HG02571 (cell line): ENCODE results near the gene PDE4D.

ENCODE experiments used
- ATAC-seq: cut with Tn5 transposase; IDR thresholded peaks from one replicate; pipeline ENCODE4 v1.9.1; 2021; ENCODE audit warnings: mild to moderate bottlenecking, moderate library complexity; ENCODE audit not compliant: unreplicated experiment

The PDE4D gene

DNA sequence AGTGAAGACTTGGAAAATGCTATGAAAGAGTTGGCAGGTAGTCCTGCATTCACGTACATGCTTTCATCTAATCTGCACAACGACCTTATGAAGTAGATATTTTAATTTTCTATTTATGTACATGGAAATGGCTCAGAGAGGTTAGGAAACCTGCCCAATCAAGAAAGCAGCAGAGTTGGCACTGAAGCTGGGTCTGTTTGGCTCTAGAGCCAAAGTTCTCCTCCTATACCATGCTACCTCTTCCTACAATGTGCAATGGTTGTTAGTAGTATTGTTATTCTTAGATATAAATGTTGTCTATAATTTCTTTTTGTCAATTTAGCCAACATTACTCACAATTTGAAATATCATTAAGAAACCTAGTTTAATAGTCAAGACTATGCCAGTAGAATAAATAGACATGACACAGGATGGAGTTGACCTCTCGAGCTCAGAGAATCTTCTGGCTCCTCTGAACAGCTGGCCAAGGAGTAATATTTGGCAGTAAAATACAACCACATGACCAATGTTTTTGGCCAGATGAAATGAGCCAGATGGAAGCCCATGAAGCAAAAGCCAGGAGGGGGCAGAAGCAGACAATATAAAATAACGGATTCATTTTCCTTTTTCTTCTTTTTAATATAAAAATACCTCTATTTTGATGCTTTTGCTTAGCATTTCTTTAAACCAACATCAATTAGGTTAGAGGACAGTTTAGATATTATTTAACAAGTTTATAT lies 542.3 kb downstream of the PDE4D start:
- ATAC-seq = no peak

DNA sequence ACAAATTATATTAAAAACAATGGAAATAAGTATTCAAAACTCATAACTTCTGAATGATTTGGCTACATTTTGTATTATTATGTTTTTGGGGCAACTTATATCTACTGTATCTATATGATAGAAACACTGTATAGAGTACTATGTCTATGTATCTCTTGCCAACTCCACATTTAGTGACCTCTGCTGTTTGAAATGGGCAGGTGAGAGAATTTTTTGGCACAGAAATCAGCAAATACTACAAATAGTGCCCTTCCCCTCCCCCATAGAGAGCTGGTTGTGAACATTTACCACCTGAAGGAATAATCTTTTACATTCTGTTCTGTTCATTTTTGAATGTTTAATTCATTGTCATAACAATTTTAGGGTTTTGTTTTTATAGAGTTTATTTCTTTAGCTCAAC lies 545.3 kb downstream of the PDE4D start:
- ATAC-seq = no peak

DNA sequence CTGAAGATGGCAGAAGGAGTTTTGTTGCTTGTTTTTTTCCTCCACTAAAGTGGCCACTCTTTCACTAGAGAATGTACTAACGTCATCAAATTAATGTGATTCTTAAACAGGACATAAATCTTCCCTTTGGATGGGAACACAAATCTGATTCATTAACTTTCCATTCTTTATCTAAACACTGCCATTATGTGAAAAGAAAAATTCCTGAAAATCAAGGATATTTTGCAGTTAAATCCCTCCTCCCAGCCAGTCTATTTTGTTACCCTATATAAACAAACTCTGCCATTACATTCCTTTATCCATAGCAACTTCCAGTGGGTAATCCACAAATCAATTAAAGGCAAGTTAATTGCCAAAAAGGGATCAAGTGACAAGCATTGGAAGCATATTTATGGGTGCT lies 546.5 kb downstream of the PDE4D start:
- no peak for ATAC-seq

DNA sequence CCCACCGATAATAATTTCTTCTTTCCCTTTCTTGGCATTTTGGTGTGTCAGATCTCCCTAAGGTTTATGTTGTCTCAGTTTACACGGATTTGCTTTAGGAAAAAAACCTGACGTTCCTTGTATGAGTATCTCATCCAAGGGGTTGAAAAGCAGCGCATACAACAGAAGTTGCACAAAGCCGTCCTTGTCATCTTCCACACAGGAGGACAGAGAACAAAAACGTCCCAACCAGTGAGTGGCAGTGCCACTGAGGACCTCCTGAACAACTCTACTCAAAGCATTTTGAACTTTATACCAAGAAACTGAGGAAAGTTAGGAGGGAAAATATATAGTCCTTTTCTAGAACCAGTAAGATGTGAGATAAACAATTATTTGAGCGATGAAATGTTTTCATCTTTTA lies 547.0 kb downstream of the PDE4D start:
- ATAC-seq = no peak

DNA sequence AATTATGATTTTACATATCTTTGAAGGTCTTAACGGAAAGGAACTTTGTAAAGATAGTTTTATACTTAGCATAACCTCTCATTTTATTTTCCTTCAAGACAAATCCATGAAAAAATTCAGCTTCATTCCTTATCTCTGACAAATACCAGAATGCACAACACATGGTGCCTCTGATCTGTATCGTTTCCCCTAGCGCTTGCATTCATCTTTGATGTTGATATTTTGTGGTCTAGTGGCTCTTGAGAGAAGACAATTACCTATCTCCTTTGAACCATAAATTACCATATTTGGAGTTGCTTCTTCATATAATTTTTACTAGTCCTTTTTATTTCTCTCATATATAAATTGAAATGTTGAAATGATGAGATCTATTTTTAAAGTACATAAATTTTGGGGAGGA lies 551.3 kb downstream of the PDE4D start:
- no peak for ATAC-seq

DNA sequence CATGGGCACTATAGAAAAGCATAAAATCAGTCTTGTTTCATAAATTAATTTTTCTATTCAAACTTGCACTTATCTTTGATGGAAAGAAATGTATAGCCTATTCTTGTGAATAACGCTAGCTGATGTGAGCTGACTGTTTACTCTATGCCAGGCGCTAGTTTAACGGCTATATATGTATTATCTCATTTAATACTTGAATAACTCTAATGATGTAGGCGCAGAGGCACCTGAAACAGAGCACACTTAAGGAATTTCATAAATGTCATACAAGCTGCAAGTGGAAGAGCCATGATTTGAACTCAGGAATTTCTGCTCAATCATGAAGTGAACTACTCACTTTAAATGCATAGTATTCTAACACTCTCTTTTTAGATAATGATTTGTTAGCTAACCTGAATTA lies 551.8 kb downstream of the PDE4D start:
- no peak for ATAC-seq

DNA sequence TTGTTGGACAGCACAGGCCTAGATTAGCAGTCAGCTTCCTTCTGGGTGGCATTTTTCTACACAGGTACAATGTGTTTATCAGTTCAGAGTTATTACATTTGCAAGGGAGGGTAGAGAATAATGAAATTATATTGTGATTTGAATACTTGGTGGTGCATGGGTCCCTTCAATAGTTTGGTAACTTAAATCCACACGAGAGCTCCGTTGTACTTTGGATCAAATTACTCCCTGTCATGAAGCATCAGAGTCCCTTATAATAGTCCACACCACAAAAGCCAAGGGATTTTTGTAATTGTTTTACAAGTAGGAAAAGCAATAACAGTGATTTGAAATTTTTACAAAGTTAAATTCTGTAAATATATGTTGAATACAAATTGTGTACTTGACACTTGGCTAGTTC lies 552.4 kb downstream of the PDE4D start:
- ATAC-seq = no peak

DNA sequence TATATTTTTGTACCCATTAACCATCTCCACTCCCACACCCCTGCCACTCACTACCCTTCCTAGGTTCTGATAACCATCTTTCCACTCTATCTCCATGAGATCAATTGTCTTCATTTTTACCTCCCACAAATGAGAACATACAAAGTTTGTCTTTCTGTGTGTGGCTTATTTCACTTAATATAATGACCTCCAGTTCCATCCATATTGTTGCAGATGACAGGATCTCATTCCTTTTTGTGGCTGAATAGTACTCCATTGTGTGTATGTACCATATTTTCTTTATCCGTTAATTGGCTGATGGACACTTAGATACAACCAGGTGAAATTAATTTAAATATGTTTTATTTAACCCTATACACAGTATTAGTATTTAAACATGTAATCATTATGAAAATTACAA lies 552.9 kb downstream of the PDE4D start:
- ATAC-seq = no peak

DNA sequence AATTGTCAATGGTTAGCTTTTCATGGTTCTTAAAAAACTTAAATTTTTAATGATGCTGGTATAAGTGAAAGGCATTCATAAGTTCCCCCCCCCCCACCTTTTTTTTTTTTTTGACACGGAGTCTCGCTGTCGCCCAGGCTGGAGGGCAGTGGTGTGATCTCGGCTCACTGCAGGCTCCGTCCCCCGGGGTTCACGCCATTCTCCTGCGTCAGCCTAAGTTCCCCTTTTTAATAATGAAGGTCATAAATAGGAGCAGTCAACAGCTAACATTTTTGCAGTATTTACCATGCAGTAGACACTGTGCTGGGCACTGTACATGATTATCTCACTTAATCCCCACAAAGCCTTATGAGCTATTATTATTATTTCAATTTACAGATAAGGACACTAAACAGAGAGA lies 556.3 kb downstream of the PDE4D start:
- no peak for ATAC-seq

DNA sequence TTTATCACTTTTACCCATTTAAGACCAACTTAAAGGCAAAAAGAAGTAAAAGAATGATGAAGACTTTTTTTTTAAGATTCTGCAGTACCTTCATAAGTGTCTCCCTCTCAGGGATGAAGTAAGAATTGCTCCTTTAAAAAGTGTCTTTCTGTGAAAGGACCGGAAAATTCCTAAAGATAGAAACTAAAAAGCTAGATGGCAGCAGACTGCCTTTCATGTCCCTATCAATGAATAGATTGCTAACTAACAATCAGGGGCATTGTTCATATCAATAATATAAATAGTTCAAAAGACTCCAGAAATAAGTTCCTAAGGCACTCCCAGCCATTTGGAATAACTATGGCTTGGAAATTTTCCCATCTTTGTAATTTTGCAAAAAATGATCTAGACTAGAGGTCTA lies 558.0 kb downstream of the PDE4D start:
- ATAC-seq = no peak

DNA sequence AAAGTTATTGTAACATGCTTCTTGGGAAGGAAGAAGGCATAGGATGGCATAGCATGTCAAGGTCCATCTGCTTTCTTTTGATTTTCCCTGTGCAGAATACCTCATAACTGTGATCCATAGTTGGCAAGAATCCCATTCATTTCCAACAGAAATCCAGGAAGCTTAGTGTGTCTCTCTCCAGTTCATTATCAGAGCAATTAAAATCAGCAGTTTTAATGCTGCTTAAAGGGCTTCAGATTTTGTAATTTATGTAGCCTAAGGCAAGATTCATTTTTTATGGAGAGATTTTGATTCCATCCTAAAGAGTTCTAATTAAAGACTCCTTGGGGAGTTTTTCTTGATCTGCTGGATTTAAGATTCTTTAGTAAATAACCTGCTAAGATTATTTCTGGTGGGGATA lies 560.1 kb downstream of the PDE4D start:
- ATAC-seq = no peak

DNA sequence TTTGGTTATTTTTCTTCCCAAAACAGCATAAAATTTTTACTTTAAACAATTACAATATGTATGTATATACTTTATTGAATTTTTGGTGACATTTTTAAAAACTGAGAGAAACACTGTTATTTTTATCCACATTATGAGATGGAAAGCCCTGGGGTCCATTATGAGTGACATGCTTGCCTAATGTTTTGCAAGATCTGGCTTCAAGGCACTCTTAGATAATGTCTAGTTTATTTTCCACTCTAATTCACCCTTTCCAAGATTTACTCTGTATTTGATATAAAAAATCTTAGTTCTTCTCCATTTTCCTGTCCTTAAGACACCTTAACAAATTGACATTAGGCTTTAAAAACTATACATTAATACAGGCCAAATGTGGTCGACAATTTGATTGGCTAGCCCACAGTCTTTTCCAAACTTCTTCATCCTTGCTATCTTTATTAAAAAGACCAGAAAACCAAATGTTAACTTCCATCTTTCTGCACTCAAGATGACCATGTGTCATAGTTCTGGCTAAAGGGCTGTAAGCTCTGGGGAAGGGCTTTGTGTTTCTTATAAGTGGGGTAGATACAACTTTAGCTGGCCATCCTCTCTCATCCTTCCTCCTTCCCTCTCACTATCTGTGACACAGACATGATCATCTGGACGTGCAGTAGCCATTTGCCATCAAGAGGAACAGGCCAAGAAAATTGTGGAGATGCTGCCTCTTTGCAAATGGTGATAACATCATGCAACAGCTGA lies 561.1 kb downstream of the PDE4D start:
- ATAC-seq = no peak

DNA sequence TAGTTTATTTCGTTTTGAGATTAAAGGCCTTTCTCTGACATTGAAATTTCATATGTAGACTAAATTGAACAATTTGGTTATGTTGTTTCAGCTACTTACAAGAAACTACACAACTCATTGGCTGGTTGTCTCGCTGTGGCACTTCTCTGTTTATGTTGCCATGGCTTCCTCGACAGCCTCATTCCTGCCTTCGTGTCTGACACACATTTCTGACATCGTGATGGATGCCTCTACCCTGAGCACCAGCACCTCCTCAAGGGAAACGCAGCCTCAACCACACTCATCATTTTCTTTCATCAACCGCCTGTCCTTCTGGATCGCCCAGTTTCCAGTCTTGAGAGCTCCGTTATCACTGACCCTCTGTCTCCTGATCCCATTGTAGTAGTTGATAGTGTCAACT lies 562.8 kb downstream of the PDE4D start:
- ATAC-seq = no peak

DNA sequence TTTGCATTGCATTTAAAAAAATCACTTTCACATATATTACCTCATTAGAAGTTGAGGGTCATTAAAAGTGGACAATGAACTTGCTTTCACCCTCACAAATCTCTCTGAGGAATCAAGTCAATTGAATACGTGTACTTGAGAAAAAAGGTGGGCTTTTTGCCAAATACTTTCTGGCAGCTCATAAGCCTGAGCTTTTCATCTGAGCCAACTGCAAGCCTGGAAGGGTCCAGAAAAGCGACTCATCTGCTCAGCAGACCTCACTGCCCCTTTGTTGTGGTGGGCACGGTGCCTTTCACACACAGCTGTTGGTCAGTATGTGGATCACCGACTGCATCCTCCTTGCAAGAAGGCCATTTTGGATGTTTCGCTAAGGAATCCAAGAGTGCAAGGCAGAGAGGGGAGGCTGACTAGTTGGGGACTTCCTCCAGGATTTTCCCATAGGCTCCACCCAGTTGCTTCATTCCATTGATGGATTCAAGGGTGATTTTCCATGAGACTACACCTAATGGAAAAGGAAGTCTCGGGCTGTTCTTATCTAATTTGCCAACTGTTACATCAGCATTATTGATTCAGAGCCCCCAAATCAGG lies 564.7 kb downstream of the PDE4D start:
- no peak for ATAC-seq

DNA sequence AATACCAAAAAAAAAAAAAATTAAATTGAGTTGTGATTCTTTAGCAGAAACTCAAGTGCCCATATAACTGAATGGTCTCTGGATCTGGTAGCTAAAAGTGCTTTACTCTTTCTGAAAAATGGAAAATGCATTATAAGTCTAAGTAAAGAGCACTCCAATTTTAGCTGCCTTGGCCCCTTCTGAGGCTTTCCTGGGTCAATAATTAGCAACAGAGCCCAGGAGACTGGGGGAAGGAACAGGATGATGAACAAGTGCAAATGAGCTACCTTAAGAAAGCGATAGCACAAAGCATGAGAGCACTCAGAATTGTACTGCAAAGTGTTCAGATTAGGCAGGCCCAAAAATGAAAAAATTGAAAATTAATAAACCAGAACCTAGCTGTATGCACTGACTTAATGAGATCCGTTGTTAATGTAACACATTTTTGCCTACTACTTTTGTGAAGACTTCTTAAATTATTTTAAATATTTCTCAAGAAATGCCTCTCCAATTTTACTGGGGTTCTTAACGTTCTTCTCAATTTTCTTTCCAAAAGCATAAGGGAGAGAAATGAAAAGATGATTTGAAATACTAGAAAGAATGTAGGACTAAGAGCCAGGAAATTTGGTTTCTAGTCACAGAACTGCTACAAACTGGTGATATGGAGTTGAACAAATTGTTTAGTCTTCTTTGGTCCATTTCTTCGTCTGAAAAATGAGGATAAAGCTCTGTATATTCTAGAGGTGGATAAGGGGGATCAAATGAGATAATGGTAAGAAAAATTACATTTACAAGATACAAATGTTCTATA lies 566.1 kb downstream of the PDE4D start:
- no peak for ATAC-seq

DNA sequence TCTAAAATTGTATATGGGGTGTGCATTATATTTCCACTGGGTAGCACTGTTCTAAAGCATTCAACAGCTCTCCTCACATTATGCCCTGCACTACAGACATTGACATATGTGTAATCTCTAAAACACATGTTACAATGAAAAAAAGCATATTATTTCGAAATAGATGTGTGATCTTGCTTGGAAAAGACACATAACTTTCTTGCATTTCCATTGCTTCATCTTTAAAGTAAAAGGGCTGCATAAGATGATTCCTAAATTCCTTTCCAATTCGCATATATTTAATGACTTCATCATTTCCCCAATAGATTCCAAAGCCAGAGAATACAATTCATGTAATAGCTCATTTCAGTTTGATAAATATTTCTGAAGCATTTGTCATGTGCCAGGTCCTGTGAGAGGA lies 566.9 kb downstream of the PDE4D start:
- no peak for ATAC-seq

DNA sequence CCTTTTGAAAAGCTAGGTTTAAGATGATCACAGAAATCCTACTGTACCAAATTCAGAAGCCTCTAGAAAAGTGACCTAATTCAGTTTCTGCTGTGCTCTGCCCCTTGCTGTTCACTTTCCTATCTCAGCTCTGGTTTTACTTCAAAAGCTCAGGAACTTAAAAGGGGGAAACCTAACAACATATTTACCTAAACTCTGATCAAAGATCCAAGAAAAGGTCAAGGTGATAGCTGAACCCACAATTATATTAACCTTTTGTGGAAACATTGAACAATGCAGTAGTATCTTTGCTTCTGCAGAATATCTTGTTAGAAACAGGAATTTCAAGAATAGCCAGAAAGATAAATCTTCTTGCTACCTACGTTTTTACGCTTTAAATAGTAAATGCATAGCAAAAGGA lies 568.5 kb downstream of the PDE4D start:
- no peak for ATAC-seq

DNA sequence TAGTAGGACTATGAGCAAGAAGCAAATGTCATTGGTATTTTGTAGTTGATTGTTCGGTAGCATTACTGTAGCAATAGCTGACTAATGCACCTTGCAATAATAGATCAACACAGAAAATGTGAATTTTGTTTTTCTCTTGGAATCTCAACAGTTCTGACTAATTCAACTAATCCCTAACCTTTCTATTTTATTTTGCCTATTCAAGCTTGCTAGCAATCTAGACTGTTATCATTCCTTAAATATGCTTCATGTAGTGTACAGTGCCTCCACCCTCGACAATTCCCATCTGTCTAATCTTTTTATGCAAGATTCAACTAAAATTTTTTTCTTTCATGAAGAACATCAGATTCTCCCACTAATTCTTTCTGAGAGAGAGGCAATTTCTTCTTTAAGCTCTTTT lies 570.6 kb downstream of the PDE4D start:
- no peak for ATAC-seq

DNA sequence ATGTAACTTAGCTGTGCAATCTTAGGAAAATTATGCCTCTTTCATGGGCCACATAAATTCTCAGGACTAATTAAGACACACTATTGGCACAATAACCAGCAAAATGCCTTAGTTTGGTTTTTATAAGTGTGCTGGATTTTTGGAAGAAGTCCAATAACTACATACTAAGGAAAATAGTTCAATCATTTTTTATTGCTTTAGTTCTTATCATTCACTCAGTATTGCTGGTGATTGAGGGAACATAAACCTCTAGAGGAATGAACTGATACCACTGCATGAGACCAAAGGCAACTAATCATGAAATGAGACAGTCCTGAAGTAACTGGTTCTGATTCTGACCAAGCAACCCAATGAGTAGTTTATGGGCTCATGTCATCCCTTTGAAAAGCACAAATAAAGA lies 571.5 kb downstream of the PDE4D start:
- no peak for ATAC-seq

DNA sequence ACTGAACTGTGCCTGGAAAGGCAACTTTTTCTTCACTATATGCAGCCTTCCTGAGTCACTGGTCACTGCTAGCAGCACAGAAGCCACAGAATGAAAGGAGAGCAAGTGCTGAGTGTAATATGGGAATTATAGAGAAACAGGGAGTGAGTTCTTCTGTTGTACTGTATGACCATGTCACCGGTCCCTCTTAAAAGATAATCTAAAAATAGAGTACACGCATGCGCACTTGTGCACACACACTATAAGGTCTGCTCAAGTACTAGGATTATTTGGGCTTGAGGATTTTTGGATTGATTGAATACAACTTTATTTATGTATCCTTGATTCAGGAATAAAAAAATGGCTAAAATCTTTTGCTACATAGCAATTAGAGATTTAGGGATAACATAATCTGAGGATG lies 571.9 kb downstream of the PDE4D start:
- ATAC-seq = no peak

DNA sequence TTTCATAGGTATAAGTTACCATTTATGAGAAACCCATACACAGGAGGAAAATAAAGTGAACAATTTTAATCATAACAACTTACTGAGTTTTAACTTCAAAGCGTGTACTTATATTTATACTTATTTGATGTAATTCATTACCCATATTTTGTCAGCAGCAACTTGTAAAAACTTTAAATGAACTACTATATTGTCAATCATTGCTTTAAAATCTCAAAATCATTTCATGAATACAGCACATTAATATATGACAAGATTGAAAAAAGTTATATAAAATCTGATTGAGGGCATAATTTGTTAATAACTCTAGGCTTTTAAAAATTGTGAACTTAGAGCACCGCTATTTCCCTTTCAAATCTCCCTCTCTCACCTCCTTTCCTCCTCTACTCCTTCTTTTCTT lies 573.1 kb downstream of the PDE4D start:
- no peak for ATAC-seq

DNA sequence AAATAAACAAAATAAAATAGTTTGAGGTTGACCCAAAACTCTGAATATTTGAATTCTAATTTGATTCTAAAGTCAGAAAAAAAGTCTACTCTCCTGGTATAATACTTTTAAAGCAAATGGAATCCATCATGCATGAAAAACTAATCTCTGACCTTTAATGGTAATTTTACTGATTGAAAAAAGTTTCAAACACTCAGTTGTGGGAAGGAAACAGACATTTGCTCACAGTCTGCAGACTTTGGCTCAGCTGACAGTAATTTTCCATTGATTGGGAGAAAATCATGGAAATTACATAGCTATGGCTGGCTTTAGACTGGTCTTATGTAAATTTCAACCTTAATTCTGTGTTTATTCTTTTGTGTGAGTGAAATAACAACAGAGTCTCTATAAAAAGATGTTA lies 574.3 kb downstream of the PDE4D start:
- ATAC-seq = no peak
